C4-2B (cell line): ENCODE measurements around the gene CX3CL1.
"Not testable (repeated sequence)": the region's sequence is repeated elsewhere in the genome, so short reads cannot be mapped to it uniquely, and the experiment has no call there.

ENCODE experiments used
- H3K27ac ChIP-seq: fragments of 450-650 bp; 2 replicates; pipeline ENCODE4 v1.5.1; 2017
- ZFX ChIP-seq: fragments of 450-650 bp; IDR thresholded peaks from 2 replicates; pipeline ENCODE4 v1.6.1; 2017
- TF ChIP-seq, protein P1 (sequence below): fragments of 450-650 bp; conservative IDR thresholded peaks from 2 replicates; pipeline ENCODE4 v1.5.1; 2017; ENCODE audit warnings: mild to moderate bottlenecking

CX3CL1 gene

DNA sequence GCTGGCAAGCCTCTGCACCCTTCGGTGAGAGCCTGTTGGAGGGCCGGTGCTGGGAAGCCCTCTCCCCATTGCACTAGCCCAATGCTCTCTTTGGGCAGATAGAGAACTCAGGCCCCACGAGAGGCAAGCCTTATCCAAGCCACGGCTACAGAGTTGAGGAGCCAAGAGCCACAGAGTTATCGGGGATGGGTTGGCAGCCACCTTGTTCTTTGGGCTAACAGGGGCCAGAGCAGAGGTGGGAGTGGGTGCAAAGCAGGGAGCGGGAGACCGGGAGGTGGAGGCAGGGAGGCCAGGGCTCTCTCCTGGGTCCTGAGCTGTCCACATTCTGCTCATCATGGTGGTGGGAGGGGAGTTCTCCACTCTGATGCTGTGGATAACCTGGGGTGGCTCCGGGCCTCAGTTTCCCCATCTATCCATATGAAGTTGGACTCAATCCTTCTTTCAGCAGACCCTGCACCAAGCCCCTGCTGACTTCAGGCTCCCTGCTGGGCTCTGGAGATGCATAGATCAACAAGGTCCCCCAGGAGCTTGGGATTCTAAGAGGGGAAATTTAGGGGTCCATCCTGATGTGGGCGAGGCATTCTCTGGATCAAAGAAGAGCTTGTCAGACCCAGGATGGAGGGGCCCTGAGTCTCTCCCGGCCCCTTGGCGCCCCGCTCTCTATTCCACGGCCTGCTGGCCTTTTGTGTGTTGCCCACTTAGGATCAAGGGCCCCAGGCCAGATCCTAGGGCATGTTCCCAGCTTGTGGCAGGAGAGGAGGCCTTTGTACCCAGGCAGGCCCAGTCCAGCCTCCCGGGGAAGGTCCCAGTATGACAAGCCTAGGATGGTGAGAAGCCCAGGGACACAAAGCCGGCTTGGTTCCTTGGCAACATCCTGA lies 557 bp upstream of the CX3CL1 start:
- no peak overlapping the region for H3K27ac ChIP-seq

GRCh38 chr16:57373117-57373947 lies 1.0 kb downstream of the CX3CL1 start:
- H3K27ac ChIP-seq: no peak overlapping the region
- TF ChIP-seq ZFX: no peak
- TF ChIP-seq, protein P1, sequence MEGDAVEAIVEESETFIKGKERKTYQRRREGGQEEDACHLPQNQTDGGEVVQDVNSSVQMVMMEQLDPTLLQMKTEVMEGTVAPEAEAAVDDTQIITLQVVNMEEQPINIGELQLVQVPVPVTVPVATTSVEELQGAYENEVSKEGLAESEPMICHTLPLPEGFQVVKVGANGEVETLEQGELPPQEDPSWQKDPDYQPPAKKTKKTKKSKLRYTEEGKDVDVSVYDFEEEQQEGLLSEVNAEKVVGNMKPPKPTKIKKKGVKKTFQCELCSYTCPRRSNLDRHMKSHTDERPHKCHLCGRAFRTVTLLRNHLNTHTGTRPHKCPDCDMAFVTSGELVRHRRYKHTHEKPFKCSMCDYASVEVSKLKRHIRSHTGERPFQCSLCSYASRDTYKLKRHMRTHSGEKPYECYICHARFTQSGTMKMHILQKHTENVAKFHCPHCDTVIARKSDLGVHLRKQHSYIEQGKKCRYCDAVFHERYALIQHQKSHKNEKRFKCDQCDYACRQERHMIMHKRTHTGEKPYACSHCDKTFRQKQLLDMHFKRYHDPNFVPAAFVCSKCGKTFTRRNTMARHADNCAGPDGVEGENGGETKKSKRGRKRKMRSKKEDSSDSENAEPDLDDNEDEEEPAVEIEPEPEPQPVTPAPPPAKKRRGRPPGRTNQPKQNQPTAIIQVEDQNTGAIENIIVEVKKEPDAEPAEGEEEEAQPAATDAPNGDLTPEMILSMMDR: no peak

More for the DNA sequence above, 557 bp upstream of the CX3CL1 start:
- TF ChIP-seq, protein P1: no peak
- no peak for TF ChIP-seq ZFX

GRCh38 chr16:57374067-57374534 lies 1.8 kb downstream of the CX3CL1 start:
- no peak overlapping the region for H3K27ac ChIP-seq
- no peak for TF ChIP-seq ZFX
- TF ChIP-seq, protein P1: no peak

- H3K27ac ChIP-seq: not testable (repeated sequence)
Measured at GRCh38 chr16:57374925-57375465, 2.7 kb downstream of the CX3CL1 start.

DNA sequence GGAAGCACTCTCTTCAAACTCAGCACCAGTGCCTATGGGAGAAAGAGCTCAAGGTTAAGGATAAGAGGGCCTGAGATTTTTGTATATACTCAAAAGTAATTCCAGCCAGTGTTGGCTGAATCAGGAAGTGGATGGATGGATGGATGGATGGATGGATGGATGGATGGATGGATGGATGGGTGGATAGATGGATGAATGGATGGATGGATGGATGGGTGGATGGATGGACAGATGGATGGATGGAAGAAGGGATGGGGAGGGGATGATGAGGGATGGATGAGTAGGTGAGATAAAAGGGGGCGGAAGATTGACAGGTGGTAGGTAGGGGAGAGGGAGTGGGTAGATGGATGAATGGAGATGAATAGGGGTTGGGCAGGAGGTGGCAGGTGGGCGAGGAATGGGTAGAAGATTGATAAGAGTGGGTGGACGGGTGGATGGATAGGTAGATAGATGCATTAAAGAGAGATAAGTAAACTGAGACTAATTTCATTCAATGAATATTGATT lies 4.1 kb downstream of the CX3CL1 start:
- TF ChIP-seq ZFX: no peak
- TF ChIP-seq, protein P1: no peak
- H3K27ac ChIP-seq: no peak overlapping the region

- H3K27ac ChIP-seq: no peak overlapping the region
- TF ChIP-seq ZFX: no peak
- TF ChIP-seq, protein P1: no peak
Measured at GRCh38 chr16:57377080-57377841, 5.0 kb downstream of the CX3CL1 start.

DNA sequence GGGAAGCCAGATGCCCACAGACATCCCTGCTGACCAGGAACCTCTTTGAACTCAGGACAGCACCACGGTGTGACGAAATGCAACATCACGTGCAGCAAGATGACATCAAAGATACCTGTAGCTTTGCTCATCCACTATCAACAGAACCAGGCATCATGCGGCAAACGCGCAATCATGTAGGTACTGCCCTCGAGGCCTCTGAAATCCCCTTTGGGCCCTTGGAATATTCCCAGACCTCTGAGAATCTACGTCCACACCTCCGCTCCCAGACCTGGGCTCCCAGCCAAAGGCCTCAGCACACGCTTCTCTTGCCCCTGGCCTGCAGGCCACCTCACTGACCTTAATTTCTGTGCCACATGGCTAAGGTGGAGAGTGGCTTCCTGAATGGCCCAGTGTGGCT lies 7.3 kb downstream of the CX3CL1 start:
- no peak for TF ChIP-seq ZFX
- TF ChIP-seq, protein P1: no peak
- H3K27ac ChIP-seq: no peak overlapping the region
